Measurements from ENCODE around the gene CTDSPL2. TPM values are rescaled to one million over a fixed set of nuclear protein-coding genes. Genes with fewer than 3 reads are reported as not detected.
"Not testable (repeated sequence)": the region's sequence is repeated elsewhere in the genome, so short reads cannot be mapped to it uniquely, and the experiment has no call there.

CTDSPL2 gene
- total RNA-seq, 1 donor from 2014 or later, result 41.6 TPM

DNA sequence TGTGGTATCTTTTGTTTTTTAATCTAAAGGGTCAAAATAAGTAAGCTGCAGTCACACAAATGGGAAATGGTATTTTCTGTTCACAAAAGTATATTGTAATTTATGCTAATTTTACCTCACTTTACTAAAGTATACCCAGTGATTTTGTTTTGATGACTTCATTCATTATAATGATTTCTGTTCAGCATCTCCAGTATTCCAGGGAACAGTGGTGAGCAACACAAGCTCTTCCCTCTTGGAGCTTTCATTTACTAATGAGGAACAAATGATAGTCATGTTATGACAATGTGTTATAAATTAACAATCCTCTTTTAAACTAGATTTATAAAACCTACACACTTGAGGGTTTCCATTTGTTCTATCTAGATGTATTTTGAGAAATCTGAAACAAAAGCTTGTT, 89.0 kb downstream of the CTDSPL2 start:
- no peaks in the 10 kb centered on the region for H3K27me3 ChIP-seq (ENCODE audit: control insufficient read depth, insufficient read depth, low read length)
- H3K36me3 ChIP-seq (ENCODE audit: control insufficient read depth, insufficient read depth, low read length), result no peaks in the 10 kb centered on the region
- no peak overlapping the region for H3K4me3 ChIP-seq (ENCODE audit: low read depth, low read length)
- no peak for DNase-seq (ENCODE audit: low read depth)
- TF ChIP-seq, protein P1, sequence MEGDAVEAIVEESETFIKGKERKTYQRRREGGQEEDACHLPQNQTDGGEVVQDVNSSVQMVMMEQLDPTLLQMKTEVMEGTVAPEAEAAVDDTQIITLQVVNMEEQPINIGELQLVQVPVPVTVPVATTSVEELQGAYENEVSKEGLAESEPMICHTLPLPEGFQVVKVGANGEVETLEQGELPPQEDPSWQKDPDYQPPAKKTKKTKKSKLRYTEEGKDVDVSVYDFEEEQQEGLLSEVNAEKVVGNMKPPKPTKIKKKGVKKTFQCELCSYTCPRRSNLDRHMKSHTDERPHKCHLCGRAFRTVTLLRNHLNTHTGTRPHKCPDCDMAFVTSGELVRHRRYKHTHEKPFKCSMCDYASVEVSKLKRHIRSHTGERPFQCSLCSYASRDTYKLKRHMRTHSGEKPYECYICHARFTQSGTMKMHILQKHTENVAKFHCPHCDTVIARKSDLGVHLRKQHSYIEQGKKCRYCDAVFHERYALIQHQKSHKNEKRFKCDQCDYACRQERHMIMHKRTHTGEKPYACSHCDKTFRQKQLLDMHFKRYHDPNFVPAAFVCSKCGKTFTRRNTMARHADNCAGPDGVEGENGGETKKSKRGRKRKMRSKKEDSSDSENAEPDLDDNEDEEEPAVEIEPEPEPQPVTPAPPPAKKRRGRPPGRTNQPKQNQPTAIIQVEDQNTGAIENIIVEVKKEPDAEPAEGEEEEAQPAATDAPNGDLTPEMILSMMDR (IDR thresholded peaks at IDR 0.05; ENCODE audit: insufficient read depth, low read length, poor library complexity, severe bottlenecking), result no peak

DNA sequence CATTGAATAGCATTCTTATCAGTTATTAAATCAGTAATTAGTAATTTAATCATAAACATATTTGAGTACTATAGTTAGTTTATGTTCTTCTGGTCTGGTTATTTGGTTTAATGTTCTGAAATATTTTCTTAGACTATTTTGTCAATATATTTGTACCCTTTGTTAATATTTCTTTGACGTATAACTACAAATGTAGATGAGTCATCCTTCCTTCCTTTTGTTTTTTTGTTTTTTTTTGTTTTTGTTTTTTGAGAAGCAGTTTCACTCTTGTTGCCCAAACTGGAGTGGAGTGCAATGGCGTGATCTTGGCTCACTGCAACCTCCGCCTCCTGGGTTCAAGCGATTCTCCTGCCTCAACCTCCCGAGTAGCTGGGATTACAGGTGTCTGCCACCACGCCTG, 92.1 kb downstream of the CTDSPL2 start:
- no peaks in the 10 kb centered on the region for H3K27me3 ChIP-seq (ENCODE audit: control insufficient read depth, insufficient read depth, low read length)
- H3K36me3 ChIP-seq (ENCODE audit: control insufficient read depth, insufficient read depth, low read length), result no peaks in the 10 kb centered on the region
- TF ChIP-seq, protein P1 (IDR thresholded peaks at IDR 0.05; ENCODE audit: insufficient read depth, low read length, poor library complexity, severe bottlenecking), result no peak
- H3K4me3 ChIP-seq (ENCODE audit: low read depth, low read length), result no peak overlapping the region
- no peak for DNase-seq (ENCODE audit: low read depth)

DNA sequence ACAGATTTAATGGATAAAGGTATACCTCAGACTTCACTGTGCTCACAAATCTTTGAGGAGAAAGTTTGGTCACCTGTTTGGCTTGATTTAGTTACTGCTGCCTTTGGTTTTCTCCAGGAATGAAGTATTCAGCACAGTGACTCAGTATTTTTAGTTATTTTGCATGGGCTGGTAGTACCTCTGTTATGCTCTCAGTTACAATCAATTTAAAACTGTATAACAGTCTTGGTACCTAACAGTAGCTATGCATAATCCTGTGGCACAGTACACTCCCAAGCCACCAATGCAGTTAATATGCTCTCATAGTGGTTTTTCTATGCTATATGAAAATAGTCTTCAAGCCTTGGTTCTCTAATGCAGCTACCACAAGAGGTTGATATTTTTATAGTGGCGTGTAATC, 97.6 kb downstream of the CTDSPL2 start:
- no peaks in the 10 kb centered on the region for H3K36me3 ChIP-seq (ENCODE audit: control insufficient read depth, insufficient read depth, low read length)
- no peak overlapping the region for H3K4me3 ChIP-seq (ENCODE audit: low read depth, low read length)
- no peak for DNase-seq (ENCODE audit: low read depth)
- TF ChIP-seq, protein P1 (IDR thresholded peaks at IDR 0.05; ENCODE audit: insufficient read depth, low read length, poor library complexity, severe bottlenecking), result no peak
- no peaks in the 10 kb centered on the region for H3K27me3 ChIP-seq (ENCODE audit: control insufficient read depth, insufficient read depth, low read length)

DNA sequence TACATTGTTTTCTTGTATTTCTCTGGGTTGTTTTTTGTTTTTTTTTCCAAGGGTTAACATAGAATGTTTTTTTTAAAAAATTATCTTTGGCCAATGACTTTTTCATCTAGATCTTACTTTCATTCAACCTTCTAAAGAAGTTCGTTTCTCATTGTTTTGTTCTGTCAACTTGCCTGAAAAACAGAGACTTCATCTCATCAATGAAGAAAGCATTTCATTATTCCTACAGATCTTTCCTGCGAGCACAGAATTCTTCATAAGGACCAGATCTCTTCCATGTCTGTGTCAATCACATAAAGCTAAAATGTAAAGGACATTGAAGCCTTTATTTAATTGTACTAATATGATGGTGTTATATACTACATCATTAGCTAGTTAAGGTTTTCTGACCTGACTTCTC, 99.8 kb downstream of the CTDSPL2 start:
- H3K36me3 ChIP-seq (ENCODE audit: control insufficient read depth, insufficient read depth, low read length), result no peaks in the 10 kb centered on the region
- no peak for DNase-seq (ENCODE audit: low read depth)
- TF ChIP-seq, protein P1 (IDR thresholded peaks at IDR 0.05; ENCODE audit: insufficient read depth, low read length, poor library complexity, severe bottlenecking), result no peak

DNA sequence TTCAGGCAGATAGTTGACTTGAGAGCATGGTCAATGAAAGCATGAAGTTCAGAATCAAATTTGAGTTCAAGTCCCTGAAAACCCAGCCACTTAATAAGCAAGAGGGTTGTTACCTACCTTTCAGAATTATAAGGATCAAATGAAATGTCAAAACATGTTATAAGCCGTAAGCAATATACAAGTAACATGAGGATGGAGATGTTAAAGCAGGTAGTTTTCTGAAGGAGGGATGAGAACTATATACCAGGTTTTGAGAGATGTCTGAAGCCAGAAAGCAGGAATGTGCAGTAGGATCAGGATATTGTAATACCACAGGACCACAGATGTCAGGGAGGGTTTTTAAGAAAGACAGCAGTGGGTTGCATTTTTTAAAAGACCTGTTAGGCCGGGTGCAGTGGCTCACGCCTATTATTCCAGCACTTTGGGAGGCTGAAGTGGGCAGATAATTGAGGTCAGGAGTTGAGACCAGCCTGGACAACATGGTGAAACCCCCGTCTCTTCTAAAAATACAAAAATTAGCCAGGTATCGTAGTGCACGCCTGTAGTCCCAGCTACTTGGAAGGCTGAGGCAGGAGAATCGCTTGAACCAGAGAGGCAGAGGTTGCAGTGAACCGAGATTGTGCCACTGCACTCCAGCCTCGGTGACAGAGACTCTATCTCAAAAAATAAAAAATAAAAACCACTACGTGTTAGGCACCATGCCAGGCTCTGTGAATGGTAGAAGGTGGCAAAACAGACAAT, 102.6 kb downstream of the CTDSPL2 start:
- Histone ChIP-seq H3K4me3 (ENCODE audit: low read depth, low read length) (no peak overlapping the region), H3K27me3 (ENCODE audit: control insufficient read depth, insufficient read depth, low read length) (no peaks in the 10 kb centered on the region), H3K36me3 (ENCODE audit: control insufficient read depth, insufficient read depth, low read length) (no peaks in the 10 kb centered on the region)
- DNase-seq (ENCODE audit: low read depth), result no peak
- TF ChIP-seq, protein P1 (IDR thresholded peaks at IDR 0.05; ENCODE audit: insufficient read depth, low read length, poor library complexity, severe bottlenecking), result no peak

More for the DNA sequence above, 99.8 kb downstream of the CTDSPL2 start:
- Histone ChIP-seq H3K4me3 (ENCODE audit: low read depth, low read length) (no peak overlapping the region), H3K27me3 (ENCODE audit: control insufficient read depth, insufficient read depth, low read length) (no peaks in the 10 kb centered on the region)

DNA sequence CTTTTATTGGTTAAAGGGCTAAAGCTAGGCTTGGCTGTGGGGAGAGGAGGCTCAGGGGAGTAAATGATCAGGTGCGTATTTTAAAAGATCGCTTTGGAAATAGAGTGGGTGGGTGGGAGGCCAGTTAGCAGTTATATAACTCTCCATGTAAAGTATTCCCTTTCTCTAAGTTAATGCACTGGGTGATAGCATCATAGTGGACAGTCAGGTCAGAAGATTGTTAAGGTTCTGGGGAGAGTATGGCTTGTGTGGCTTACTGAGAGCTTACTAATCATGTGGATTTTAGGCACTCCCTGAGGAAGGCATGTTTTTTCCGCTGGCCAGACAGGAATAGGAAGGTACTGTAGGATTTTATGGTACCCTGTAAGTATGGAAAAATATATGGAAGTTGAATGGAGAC, 103.2 kb downstream of the CTDSPL2 start:
- no peak overlapping the region for H3K4me3 ChIP-seq (ENCODE audit: low read depth, low read length)
- no peak for DNase-seq (ENCODE audit: low read depth)
- H3K27me3 ChIP-seq (ENCODE audit: control insufficient read depth, insufficient read depth, low read length), result no peaks in the 10 kb centered on the region
- H3K36me3 ChIP-seq (ENCODE audit: control insufficient read depth, insufficient read depth, low read length), result no peaks in the 10 kb centered on the region
- TF ChIP-seq, protein P1 (IDR thresholded peaks at IDR 0.05; ENCODE audit: insufficient read depth, low read length, poor library complexity, severe bottlenecking), result no peak

DNA sequence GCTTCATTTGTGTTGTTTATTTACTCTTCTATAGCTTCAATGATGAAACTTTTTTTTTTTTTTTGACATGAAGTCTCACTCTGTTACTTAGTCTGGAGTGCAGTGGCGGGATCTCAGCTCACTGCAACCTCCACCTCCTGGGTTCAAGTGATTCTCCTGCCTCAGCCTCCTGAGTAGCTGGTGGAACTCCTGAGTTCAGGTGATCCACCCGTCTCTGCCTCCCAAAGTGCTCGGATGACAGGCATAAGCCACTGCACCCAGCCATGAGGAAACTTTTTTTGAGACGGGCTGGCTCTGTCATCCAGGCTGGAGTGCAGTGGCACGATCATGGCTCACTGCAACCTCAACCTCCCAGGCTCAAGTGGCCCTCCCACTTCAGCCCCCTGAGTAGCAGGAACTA, 104.8 kb downstream of the CTDSPL2 start:
- not testable (repeated sequence) for H3K27me3 ChIP-seq (ENCODE audit: control insufficient read depth, insufficient read depth, low read length); DNase-seq (ENCODE audit: low read depth); H3K4me3 ChIP-seq (ENCODE audit: low read depth, low read length); H3K36me3 ChIP-seq (ENCODE audit: control insufficient read depth, insufficient read depth, low read length)

Data from kidney epithelial cell (primary cell).